Panc1 (cell line): ENCODE results near the gene SCNM1. TPM values are rescaled to one million over a fixed set of nuclear protein-coding genes. Genes with fewer than 3 reads are reported as not detected.

Experiments
- ATAC-seq: fragments of 200-7000 bp; cut with Tn5 transposase; 2 replicates; pipeline ENCODE4 v1.9.1; 2020; ENCODE audit warnings: mild to moderate bottlenecking, moderate library complexity
- BruUV-seq: library from RNA; stranded (reverse); fragments of 400-500 nt; replicated peaks from 2 replicates; lab custom pipeline; 2021; lab: Mats Ljungman, UMichigan
- CTCF ChIA-PET: fragments of 300-600 bp; sonication (Branson Sonifier 250); formaldehyde crosslinking; loops from one replicate; lab custom pipeline; 2022; ENCODE audit warnings: antibody characterized with exemption; lab: Charles Lee
- POLR2A ChIA-PET: fragments of 300-600 bp; sonication (Branson Sonifier 250); formaldehyde crosslinking; loops from one replicate; lab custom pipeline; 2022; ENCODE audit warnings: antibody characterized with exemption; lab: Charles Lee
- DNase-seq: peaks from one replicate; pipeline ENCODE4 v3.0.0-alpha.2; 2010; ENCODE audit warnings: low read depth, low spot score
- H3K27ac ChIP-seq: 2 replicates; pipeline ENCODE4 v1.5.1; 2011; ENCODE audit warnings: mild to moderate bottlenecking, low read length, inconsistent platforms
- H3K27me3 ChIP-seq: fragments of 200-500 bp; sonication (Bioruptor generic); 2 replicates; pipeline ENCODE4 v1.6.0; 2014; ENCODE audit warnings: low read length, inconsistent platforms; ENCODE audit not compliant: control insufficient read depth, insufficient read depth
- H3K36me3 ChIP-seq: fragments of 200-500 bp; sonication (Bioruptor generic); 2 replicates; pipeline ENCODE4 v1.5.1; 2014; ENCODE audit warnings: inconsistent platforms, mild to moderate bottlenecking, low read length, moderate library complexity; ENCODE audit not compliant: control insufficient read depth, insufficient read depth
- H3K4me1 ChIP-seq: 2 replicates; pipeline ENCODE4 v1.5.1; 2011; ENCODE audit warnings: inconsistent platforms, mild to moderate bottlenecking, low read length, moderate library complexity; ENCODE audit not compliant: control insufficient read depth, insufficient read depth
- H3K4me3 ChIP-seq, 2 experiments: 2 replicates each; pipeline ENCODE4 v1.5.1; 2011 to 2012; ENCODE audit warnings: low read depth in 2 of 2, low read length in 2 of 2, mild to moderate bottlenecking in 2 of 2, inconsistent platforms in 1 of 2, moderate library complexity in 1 of 2
- H3K9me3 ChIP-seq: fragments of 200-500 bp; sonication (Bioruptor generic); 2 replicates; pipeline ENCODE4 v1.5.1; 2014; ENCODE audit warnings: low read depth, mild to moderate bottlenecking, inconsistent platforms, low read length, moderate library complexity; ENCODE audit not compliant: control insufficient read depth, insufficient read depth
- CTCF ChIP-seq: fragments of 450-650 bp; IDR thresholded peaks from 2 replicates; pipeline ENCODE4 v1.5.1; 2017; ENCODE audit warnings: mild to moderate bottlenecking
- POLR2AphosphoS5 ChIP-seq: IDR thresholded peaks from 2 replicates; pipeline ENCODE4 v1.6.1; 2012; ENCODE audit warnings: mild to moderate bottlenecking, low read depth, low read length, moderate library complexity
- REST ChIP-seq, 2 experiments: IDR thresholded peaks; 2 replicates each; pipeline ENCODE4 v1.6.1; 2011 to 2012; ENCODE audit warnings: low read depth in 2 of 2, control low read depth in 1 of 2, low read length in 1 of 2, mild to moderate bottlenecking in 1 of 2, moderate library complexity in 1 of 2; ENCODE audit not compliant: insufficient read depth in 1 of 2
- SIN3A ChIP-seq: IDR thresholded peaks from 2 replicates; pipeline ENCODE4 v1.6.1; 2012; ENCODE audit warnings: low read depth, mild to moderate bottlenecking, low read length, moderate library complexity, borderline replicate concordance; ENCODE audit not compliant: insufficient read depth
- TCF7L2 ChIP-seq: IDR thresholded peaks from 2 replicates; pipeline ENCODE4 v1.6.1; 2011; ENCODE audit warnings: mild to moderate bottlenecking, low read depth, low read length, inconsistent platforms
- in situ Hi-C: cut with HindIII; loops from 2 replicates; pipeline ENCODE4 v1.10.0; 2016; ENCODE audit warnings: low sequenced_read_pairs, low pct_unique_long_range_greater_than_20kb
- intact Hi-C: fragments of 100-400 bp; cut with micrococcal nuclease; formaldehyde crosslinking; loops from one replicate; pipeline ENCODE4 v1.10.0; 2022; ENCODE audit not compliant: unreplicated experiment
- total RNA-seq: library from RNA; stranded (reverse); gene quantifications from one replicate; pipeline ENCODE4 v1.2.1, GENCODE V29; 2021; ENCODE audit not compliant: unreplicated experiment

The SCNM1 gene
- total RNA-seq, 1 experiment from 2014 or later, result 36.5 TPM

- in situ Hi-C loops, result no loop called here
- no peak for DNase-seq
These were observed 23.9 kb downstream of the SCNM1 start, which contains the start of gene VPS72 for GRCh38 chr1:151189637-151190445. VPS72 (minus strand) TSS chr1:151190197; CDS start chr1:151190121, 76 bp downstream.

More at GRCh38 chr1:151189637-151190445, 23.9 kb downstream of the SCNM1 start, which contains the start of gene VPS72:
- Histone ChIP-seq H3K27me3 (no peaks in the 10 kb centered on the region), H3K4me1 (peaks cover 10% of the 10 kb centered on the region), H3K9me3 (no peaks in the 10 kb centered on the region), H3K27ac (peak within 1 kb of the TSS; percentile 92), H3K4me3 (peak within 1 kb of the TSS; percentile 73 to 80), H3K36me3 (no peaks in the 10 kb centered on the region; the same call in 1 of the 2 replicates)
- ChIA-PET POLR2A (interaction anchor here (0.6 to 1.1 kb wide), 7 partner anchors 14 to 76 kb away, joined by 3 to 6 read pairs (median 4); partner anchors contain the start of gene PSMD4), CTCF (interaction anchor here (0.6 to 0.8 kb wide), 3 partner anchors 72 to 108 kb away, joined by 4 to 7 read pairs (median 5); no protein-coding TSS in a partner anchor)
- no TSS peak for BruUV-seq
- intact Hi-C loops, result no loop called here
- peak; percentile 96 for ATAC-seq
- TF ChIP-seq REST (IDR thresholded peaks at IDR 0.05; ENCODE audit: insufficient read depth in 1 of 2, low read depth in 2 of 2, low read length in 1 of 2) (no peak; a peak in 1 of 4 replicates), POLR2AphosphoS5 (peak; percentile 97), TCF7L2 (no peak), CTCF (no peak), SIN3A (peak; percentile 92; the same call in 1 of the 2 replicates)
